KG1 (cell line): ENCODE measurements around the gene ADAP1.
"Not testable (repeated sequence)": the region's sequence is repeated elsewhere in the genome, so short reads cannot be mapped to it uniquely, and the experiment has no call there.

Source experiments
- DNase-seq: peaks from one replicate; lab custom pipeline; 2025; lab: John Stamatoyannopoulos, UW

ADAP1 gene, protein sequence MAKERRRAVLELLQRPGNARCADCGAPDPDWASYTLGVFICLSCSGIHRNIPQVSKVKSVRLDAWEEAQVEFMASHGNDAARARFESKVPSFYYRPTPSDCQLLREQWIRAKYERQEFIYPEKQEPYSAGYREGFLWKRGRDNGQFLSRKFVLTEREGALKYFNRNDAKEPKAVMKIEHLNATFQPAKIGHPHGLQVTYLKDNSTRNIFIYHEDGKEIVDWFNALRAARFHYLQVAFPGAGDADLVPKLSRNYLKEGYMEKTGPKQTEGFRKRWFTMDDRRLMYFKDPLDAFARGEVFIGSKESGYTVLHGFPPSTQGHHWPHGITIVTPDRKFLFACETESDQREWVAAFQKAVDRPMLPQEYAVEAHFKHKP

DNA sequence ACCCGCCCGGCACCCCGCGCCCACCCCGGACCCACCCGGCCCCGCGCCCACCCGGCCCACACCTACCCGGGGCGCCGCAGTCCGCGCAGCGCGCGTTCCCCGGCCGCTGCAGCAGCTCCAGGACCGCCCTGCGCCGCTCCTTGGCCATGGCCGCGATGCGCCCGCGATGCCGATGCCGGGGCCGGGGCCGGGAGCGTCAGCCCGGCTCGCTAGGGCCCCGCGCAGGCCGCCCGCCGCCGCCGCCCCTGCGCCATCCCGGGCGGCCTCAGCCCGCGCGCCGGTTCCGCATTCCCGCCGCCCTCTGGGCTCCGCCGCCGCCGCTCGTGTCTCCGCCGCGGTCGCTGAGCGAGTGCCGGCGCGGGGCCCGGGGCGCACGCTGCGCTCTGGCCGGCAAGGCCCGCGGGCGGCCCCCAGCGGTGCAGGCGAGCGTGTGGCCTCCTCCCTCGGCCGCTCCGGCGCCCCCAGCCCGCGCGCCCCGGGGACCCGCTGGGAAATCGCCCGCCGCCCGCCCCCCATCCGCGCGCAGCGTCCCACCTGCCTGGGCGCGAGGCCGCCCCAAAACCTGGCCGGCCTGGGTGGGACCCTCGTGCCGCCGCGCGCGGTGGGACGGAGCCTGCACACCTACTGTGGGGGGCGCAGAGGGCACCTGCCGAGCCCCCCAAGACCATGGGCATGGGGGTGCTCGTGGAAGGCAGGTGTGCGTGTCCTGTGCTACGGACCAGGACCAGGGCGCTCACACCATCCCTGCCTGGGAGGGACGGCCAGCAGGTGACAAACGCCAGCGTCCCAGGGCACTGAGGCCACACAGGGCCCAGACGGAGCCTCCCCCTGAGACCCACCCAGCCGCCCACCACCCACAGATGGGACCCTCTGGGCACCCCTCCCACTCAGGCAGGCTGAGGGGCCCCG lies at the start of gene ADAP1:
TSS of gene ADAP1 (minus strand) at position 351 of the 909 bp plus-strand sequence. CDS start at position 148, 203 bp downstream.
- DNase-seq, result no peak

- not testable (repeated sequence) for DNase-seq
Observed at GRCh38 chr7:1002445-1002844, 48.0 kb upstream of the ADAP1 start.

- DNase-seq, result not testable (repeated sequence)
Observed at GRCh38 chr7:1002026-1002425, 47.5 kb upstream of the ADAP1 start.

DNA sequence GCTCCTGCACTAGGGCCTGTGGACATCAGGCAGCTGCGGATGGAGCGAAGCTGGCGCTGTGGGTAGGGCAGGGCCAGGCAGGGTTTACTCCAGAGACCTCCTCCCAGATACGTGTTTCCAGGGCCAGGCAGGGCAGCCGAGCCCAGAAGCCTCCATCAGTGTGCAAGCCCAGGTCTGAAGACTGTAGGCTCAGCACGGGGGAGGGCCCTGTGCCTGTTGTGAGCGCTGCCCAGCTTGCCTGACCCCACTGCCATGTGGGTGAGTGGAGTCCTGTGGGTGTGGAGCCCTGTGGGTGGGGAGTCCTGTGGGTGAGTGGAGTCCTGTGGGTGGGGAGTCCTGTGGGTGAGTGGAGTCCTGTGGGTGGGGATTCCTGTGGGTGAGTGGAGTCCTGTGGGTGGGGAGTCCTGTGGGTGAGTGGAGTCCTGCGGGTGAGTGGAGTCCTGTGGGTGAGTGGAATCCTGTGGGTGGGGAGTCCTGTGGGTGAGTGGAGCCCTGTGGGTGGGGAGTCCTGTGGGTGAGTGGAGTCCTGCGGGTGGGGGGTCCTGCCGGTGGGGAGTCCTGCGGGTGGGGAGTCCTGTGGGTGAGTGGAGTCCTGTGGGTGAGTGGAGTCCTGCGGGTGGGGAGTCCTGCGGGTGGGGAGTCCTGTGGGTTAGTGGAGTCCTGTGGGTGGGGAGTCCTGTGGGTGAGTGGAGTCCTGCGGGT lies 46.7 kb upstream of the ADAP1 start:
- not testable (repeated sequence) for DNase-seq

GRCh38 chr7:999941-1000935 lies 45.8 kb upstream of the ADAP1 start:
- DNase-seq, result no peak

- no peak for DNase-seq
Observed at GRCh38 chr7:999149-999879, 44.8 kb upstream of the ADAP1 start.

GRCh38 chr7:997404-998395 lies 43.2 kb upstream of the ADAP1 start:
- DNase-seq, result no peak

DNA sequence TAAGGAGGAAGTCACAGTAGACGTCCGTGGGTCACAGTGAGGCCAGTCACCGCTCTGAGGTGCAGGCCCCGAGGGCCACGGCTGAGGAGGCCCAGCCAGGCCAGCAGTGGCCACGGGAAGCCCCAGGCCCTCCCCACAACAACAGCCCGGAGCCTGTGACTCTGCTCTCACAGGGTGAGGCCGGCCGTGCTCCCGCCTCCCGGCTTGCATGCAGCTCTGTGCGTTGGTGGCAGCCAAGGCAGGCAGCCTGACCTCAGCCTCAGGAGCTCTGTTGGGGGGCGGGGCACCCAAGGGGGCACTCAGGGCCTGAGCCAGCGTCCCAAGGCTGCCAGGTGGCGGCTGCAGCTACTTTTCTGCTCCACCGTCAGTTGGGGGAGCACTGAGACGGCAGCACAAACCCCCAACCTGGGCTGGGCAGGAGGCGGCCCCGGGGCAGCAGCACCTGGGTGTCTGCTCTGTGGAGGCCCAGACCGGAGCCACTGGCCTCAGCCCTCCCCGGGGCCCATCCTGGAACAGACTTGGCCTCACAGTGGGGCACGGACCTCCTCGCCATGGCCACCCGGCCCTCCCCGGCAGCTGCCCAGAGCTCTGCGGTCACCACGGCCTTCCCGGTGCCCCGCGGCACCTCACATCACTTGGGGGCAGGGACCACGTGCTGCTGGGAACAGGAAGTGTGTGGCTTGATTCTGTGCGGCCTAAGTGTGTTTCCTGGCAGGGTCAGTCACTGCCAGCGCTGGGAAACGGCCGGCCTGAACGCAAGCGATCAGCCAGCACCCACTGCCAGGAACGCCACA lies 41.8 kb upstream of the ADAP1 start:
- no peak for DNase-seq

- no peak for DNase-seq
Observed at GRCh38 chr7:995571-995970, 41.1 kb upstream of the ADAP1 start.

DNA sequence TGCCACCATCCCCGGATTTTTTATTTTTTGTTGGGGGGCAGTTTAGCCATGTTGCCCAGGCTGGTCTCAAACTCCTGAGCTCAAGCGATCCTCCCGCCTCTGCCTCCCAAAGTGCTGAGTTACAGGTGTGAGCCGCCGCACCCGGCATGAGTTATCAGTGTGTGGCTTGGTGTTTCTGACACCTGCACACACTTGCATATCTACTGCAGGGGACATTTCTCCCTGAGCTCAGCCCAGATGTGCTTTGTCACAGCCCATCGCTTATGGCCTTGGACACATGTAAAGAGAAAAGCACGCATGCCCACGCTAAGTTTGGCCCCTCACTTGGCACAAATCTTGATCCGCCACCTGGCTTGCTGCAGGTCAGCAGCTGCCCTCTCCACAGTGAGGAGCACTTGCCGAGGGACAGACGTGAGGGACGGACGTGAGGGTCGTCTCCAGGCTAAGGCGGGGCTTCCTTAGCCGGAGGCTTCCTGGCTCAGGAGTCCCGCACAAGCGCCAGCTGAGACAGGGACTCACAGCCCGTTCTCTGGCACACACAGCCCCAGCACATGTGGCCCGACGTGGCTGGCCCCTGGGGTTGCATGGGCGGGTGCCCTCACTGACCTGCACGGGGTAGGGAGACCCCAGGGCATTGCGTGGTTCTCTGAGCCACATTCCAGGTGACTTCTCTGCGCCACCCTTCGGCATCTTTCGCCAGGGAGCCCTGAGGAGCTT lies 40.3 kb upstream of the ADAP1 start:
- no peak for DNase-seq

GRCh38 chr7:992709-993607 lies 38.5 kb upstream of the ADAP1 start:
- DNase-seq, result peak; percentile 61

- no peak for DNase-seq
Observed at GRCh38 chr7:991729-992656, 37.5 kb upstream of the ADAP1 start.

- DNase-seq, result no peak
Observed at GRCh38 chr7:990933-991728, 36.7 kb upstream of the ADAP1 start.

DNA sequence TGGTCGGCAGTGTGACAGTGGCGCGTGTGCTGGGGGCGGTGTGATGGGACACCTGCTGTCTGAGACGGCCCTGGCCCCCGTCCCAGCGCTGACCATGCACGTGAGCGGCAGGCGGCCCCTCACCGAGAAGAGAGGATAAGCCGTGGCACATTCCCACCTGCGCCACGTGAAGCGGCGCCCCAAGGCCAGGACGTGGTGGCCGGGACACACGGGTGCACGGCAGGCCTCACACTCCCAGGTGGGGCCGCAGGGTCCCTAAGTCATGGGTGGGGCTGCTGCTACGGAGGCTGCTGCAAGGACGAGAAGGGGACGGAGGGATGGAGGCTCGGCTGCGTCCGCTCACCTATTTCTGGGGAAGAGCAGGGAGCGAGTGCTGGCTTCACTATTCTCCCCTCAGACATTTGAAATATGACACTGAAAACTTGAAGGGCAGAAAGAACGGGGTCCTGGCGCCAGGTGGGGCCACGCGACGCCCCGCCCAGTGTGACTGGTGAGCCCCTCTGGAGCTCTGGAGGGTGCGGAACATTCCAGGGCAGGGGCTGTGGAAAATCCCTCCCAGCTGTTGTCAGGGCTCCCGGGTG lies 36.0 kb upstream of the ADAP1 start:
- no peak for DNase-seq
